Measurements from ENCODE around the gene NME5. TPM values are rescaled to one million over a fixed set of nuclear protein-coding genes. Genes with fewer than 3 reads are reported as not detected.
"Not testable (repeated sequence)": the region's sequence is repeated elsewhere in the genome, so short reads cannot be mapped to it uniquely, and the experiment has no call there.

NME5 gene
- total RNA-seq, 1 experiment from 2014 or later: 8.3 TPM

GRCh38 chr5:138096997-138097828, 42.0 kb downstream of the NME5 start:
- in situ Hi-C loops (cut with HindIII; ENCODE audit: low pct_unique_long_range_greater_than_20kb, low sequenced_read_pairs): no loop called here
- DNase-seq (ENCODE audit: low read depth, low spot score): no peak

DNA sequence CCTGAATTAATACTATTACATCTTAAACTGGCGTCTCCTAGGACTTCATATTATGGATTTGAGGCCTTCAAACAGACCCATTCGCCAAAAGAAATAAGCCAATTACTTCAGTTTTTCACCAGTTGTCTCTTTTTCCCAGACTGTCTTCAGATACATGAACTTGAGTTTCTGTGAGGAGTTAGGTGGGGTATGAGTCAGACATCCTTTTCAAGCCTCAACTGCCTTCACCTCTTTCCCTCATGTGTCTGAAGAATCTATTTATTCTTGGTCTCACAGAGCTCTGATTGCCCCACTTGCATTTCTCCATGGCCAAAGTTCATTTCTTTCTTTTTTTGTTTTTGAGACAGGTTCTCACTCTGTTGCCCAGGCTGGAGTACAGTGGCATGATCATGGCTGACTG, 42.9 kb downstream of the NME5 start:
- in situ Hi-C loops (cut with HindIII; ENCODE audit: low pct_unique_long_range_greater_than_20kb, low sequenced_read_pairs): no loop called here
- no peak for DNase-seq (ENCODE audit: low read depth, low spot score)

- in situ Hi-C loops (cut with HindIII; ENCODE audit: low pct_unique_long_range_greater_than_20kb, low sequenced_read_pairs): no loop called here
- DNase-seq (ENCODE audit: low read depth, low spot score): no peak
Measured at GRCh38 chr5:138095100-138095907, 43.9 kb downstream of the NME5 start.

GRCh38 chr5:138093036-138093435, 46.2 kb downstream of the NME5 start:
- in situ Hi-C loops (cut with HindIII; ENCODE audit: low pct_unique_long_range_greater_than_20kb, low sequenced_read_pairs): no loop called here
- DNase-seq (ENCODE audit: low read depth, low spot score): no peak

DNA sequence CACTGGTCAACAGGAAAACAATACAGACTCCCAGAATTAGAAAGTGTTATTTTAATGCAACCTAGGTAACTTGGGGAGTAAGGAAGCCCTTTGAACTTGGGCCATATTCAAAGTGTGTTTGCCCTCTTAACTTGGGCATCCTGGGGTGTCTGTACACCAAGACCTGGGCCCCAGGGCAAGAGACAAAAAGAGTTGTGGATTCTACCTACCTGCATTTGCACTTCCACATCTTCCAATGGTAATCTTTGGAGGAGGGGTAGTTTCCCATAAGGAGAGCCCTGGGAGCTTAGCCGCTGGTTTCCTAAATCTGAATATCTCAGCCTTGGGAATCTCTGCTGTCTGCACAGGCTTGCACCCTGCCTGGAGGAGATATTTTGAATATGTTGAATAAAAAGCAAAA, 46.9 kb downstream of the NME5 start:
- in situ Hi-C loops (cut with HindIII; ENCODE audit: low pct_unique_long_range_greater_than_20kb, low sequenced_read_pairs): no loop called here
- no peak for DNase-seq (ENCODE audit: low read depth, low spot score)

DNA sequence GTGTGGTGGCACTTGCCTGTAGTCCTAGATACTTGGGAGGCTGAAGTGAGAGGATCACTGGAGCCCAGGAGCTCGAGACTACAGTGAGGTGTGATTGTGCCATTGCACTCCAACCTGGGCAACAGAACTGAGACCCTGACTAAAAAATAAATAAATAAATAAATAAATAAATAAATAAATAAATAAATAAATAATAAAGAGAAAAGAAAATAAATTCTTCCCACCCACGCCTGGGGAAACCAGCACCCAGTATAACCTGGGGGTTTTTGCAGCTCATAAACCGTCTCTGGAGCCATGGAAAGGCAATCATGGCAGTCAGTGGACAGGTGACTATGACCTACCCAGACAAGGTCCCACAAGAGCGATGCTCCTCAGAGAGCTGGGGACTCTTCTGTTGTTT, 47.5 kb downstream of the NME5 start:
- in situ Hi-C loops (cut with HindIII; ENCODE audit: low pct_unique_long_range_greater_than_20kb, low sequenced_read_pairs): no loop called here
- no peak for DNase-seq (ENCODE audit: low read depth, low spot score)

GRCh38 chr5:138083702-138084101, 55.5 kb downstream of the NME5 start, which contains the start of gene WNT8A:
Gene WNT8A (plus strand): TSS chr5:138084033. CDS start chr5:138084128, 95 bp downstream.
- in situ Hi-C loops (cut with HindIII; ENCODE audit: low pct_unique_long_range_greater_than_20kb, low sequenced_read_pairs): no loop called here
- DNase-seq (ENCODE audit: low read depth, low spot score): no peak

DNA sequence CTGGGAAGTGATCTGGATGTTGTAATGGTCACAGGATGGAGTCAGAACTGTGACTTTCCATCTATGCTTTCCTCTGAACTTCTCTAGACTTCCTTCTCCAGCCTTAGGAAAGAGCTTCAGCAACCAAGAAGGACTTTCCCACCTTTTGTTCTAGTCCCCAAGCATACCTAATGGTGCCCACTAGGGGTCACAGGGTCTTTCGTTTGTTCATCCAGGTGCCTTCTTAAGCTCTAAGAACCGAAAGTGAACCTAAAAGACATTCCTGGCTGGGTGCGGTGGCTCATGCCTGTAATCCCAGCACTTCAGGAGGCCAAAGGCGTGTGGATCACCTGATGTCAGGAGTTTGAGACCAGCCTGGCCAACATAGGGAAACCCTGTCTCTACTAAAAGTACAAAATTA, 57.2 kb downstream of the NME5 start:
- peak; percentile 7 for DNase-seq (ENCODE audit: low read depth, low spot score)
- in situ Hi-C loops (cut with HindIII; ENCODE audit: low pct_unique_long_range_greater_than_20kb, low sequenced_read_pairs): no loop called here

DNA sequence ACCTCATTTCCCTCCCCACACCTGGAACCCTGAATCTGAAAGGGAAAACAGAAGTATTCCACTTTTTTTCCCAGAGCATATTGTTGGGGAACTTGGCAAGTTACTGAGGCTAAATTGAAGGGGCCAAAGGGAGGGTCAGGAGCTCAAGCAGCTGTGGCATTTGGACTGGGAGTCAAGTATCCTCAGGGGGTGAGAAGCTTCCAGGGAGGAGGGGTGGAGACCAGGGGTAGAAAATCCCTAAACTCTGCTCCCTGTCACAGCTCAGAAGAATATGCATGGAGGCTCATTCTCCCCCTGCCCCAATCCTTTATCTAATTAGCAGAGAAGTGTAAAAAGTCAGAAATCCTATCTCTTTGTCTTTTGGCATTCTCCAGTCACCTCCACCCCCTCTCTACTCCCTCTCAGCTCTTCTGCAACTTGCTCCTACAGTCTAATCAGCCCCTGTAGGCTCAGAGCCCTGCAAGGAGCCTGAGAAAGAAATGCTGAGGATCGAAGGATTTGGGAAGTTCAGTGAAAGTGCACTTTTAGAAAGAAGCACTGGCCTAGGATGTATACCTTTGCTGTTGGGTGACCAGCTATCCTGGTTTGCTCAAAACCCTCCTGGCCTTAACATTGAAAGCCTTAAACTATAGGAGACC, 61.1 kb downstream of the NME5 start:
- in situ Hi-C loops (cut with HindIII; ENCODE audit: low pct_unique_long_range_greater_than_20kb, low sequenced_read_pairs): no loop called here
- DNase-seq (ENCODE audit: low read depth, low spot score): no peak

- peak; percentile 79 for DNase-seq (ENCODE audit: low read depth, low spot score)
- in situ Hi-C loops (cut with HindIII; ENCODE audit: low pct_unique_long_range_greater_than_20kb, low sequenced_read_pairs): no loop called here
Measured at GRCh38 chr5:138077064-138077696, 62.0 kb downstream of the NME5 start.

DNA sequence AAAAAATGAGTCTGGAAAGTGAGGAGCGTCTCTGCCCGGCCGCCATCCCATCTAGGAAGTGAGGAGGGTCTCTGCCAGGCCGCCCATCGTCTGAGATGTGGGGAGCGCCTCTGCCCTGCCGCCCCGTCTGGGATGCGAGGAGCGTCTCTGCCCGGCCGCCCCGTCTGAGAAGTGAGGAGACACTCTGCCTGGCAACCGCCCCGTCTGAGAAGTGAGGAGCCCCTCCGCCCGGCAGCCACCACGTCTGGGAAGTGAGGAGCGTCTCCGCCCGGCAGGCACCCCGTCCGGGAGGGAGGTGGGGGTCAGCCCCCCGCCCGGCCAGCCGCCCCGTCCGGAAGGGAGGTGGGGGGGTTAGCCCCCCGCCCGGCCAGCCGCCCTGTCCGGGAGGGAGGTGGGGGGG, 69.2 kb downstream of the NME5 start:
- DNase-seq (ENCODE audit: low read depth, low spot score); in situ Hi-C loops (cut with HindIII; ENCODE audit: low pct_unique_long_range_greater_than_20kb, low sequenced_read_pairs): not testable (repeated sequence)

- DNase-seq (ENCODE audit: low read depth, low spot score): peak; percentile 89
- in situ Hi-C loops (cut with HindIII; ENCODE audit: low pct_unique_long_range_greater_than_20kb, low sequenced_read_pairs): no loop called here
Measured at GRCh38 chr5:138068742-138069600, 70.3 kb downstream of the NME5 start.

GRCh38 chr5:138067945-138068344, 71.3 kb downstream of the NME5 start:
- no peak for DNase-seq (ENCODE audit: low read depth, low spot score)
- in situ Hi-C loops (cut with HindIII; ENCODE audit: low pct_unique_long_range_greater_than_20kb, low sequenced_read_pairs): no loop called here

Small RNA genes lying within 50 kb of the gene (small RNA-seq; reads per million reads assigned to genes)
- gene RNU6-1148P (0 reads per million in 2 experiments), gene RNU6-460P (0 to 0.10 reads per million in 2 experiments), gene RNU6-888P (0 to 0.05 reads per million in 2 experiments)

Other genes with a start within 250 kb of the NME5 start
- gene PKD2L2, start 250.0 kb downstream of the NME5 start, total RNA-seq (2014; rRNA removed; shearing (Covaris generic)): 0.11 TPM in 2 replicates
- 22.7 and 27.3 TPM in 2 replicates for gene FAM13B, start 106.3 kb downstream of the NME5 start, total RNA-seq (2014; rRNA removed; shearing (Covaris generic))
- not detected in 2 replicates for gene WNT8A, start 55.4 kb downstream of the NME5 start, total RNA-seq (2014; rRNA removed; shearing (Covaris generic))
- 48.2 and 50.8 TPM in 2 replicates for gene BRD8, start 39.2 kb upstream of the NME5 start, total RNA-seq (2014; rRNA removed; shearing (Covaris generic))
- gene KIF20A, start 39.7 kb upstream of the NME5 start, total RNA-seq (2014; rRNA removed; shearing (Covaris generic)): 35.9 and 41.7 TPM in 2 replicates
- gene CDC23, start 73.9 kb upstream of the NME5 start, total RNA-seq (2014; rRNA removed; shearing (Covaris generic)): 32.1 and 36.2 TPM in 2 replicates
- gene GFRA3, start 135.2 kb upstream of the NME5 start, total RNA-seq (2014; rRNA removed; shearing (Covaris generic)): not detected in 2 replicates
- gene CDC25C, start 192.4 kb upstream of the NME5 start, total RNA-seq (2014; rRNA removed; shearing (Covaris generic)): 9.0 and 9.3 TPM in 2 replicates
- 18.5 and 19.5 TPM in 2 replicates for gene FAM53C, start 198.8 kb upstream of the NME5 start, total RNA-seq (2014; rRNA removed; shearing (Covaris generic))
- 42.9 and 44.3 TPM in 2 replicates for gene KDM3B, start 213.3 kb upstream of the NME5 start, total RNA-seq (2014; rRNA removed; shearing (Covaris generic))

Data from SK-MEL-5 (cell line).